Dermis microvascular lymphatic vessel endothelial cell (primary cell): Measurements from ENCODE around the gene HTR7. TPM values are rescaled to one million over a fixed set of nuclear protein-coding genes. Genes with fewer than 3 reads are reported as not detected.
"Not testable (repeated sequence)": the region's sequence is repeated elsewhere in the genome, so short reads cannot be mapped to it uniquely, and the experiment has no call there.

Experiments used
- DNase-seq, 2 donors: peaks; one replicate each; pipeline versions ENCODE4 v3.0.0 to v3.0.0-alpha.2; 2010; ENCODE audit warnings: low read depth in 2 of 2
- total RNA-seq: library from RNA; depleted of rRNA; stranded (reverse); fragments of >200 nt; gene quantifications from 2 replicates; pipeline ENCODE4 v1.2.1, GENCODE V29; 2014

The HTR7 gene
- total RNA-seq, 1 donor from 2014 or later, result under 0.01 TPM

GRCh38 chr10:90858461-90858968, 676 bp upstream of the HTR7 start:
- DNase-seq, result no peak

- DNase-seq, result no peak
Measured at GRCh38 chr10:90856964-90857634, 740 bp downstream of the HTR7 start.

DNA sequence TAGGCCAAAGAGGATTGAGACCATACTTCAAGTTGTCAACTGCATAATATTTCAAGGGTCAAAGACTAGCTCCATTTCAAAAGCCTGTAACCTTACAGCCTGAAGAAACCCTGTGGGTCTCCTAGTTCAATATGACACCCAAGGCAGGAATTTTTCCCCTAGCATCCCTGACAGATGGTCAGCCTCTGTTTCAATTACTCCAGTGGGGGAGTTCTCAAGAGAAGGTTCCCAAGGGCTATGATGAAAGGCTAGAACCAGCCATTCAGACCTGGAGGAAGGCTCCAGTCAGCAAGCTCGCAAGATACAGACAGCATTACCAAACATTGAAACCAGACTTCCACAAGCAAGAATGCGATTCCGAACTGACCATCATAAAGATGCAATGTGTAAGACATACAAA, 1.6 kb downstream of the HTR7 start:
- no peak for DNase-seq

GRCh38 chr10:90855126-90855525, 2.7 kb downstream of the HTR7 start:
- DNase-seq, result no peak

GRCh38 chr10:90849956-90850749, 7.7 kb downstream of the HTR7 start:
- DNase-seq, result no peak

DNA sequence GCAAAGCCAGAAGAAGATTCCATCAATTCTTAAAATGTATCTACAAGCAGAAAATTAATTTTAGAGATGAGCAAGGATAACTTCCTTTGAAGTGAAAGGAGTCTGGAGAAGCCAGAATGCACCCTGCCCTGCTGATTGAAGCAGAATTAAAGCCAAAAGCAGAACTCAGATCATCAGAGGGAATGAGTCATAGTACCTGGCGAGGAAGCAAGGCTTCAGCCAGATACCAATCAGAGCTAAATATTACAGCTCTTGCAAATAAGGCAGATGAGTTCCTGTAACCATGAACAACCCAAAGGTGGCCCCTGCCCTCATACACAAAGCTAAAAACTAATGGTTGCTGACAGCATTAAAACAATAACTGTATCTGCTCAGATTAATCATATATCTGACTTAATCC, 10.4 kb downstream of the HTR7 start:
- DNase-seq, result no peak

DNA sequence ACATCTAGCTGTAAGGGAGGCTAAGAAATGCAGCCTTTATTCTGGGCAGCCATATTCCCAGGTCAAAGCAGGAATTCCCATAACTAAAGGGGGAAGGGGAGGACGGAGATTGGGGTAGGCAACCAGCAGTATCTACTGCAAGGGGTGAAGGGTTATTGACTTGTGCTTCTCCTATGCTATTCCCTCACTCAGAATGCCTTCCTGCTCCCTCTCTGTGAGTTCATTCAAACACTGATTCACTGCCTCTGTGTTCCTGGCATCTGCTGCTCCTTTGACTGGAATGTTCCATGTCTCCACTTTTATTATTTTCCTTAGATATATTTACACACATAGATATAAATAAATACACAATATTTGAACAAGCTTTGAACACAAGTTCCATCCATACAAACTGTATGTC, 11.1 kb downstream of the HTR7 start:
- DNase-seq, result no peak

GRCh38 chr10:90845726-90846125, 12.1 kb downstream of the HTR7 start:
- DNase-seq, result no peak

GRCh38 chr10:90842725-90843124, 15.1 kb downstream of the HTR7 start:
- no peak for DNase-seq

GRCh38 chr10:90837486-90837885, 20.4 kb downstream of the HTR7 start:
- DNase-seq, result no peak

- no peak for DNase-seq
Measured at GRCh38 chr10:90834326-90834725, 23.5 kb downstream of the HTR7 start.

GRCh38 chr10:90832111-90832510, 25.7 kb downstream of the HTR7 start:
- no peak for DNase-seq

DNA sequence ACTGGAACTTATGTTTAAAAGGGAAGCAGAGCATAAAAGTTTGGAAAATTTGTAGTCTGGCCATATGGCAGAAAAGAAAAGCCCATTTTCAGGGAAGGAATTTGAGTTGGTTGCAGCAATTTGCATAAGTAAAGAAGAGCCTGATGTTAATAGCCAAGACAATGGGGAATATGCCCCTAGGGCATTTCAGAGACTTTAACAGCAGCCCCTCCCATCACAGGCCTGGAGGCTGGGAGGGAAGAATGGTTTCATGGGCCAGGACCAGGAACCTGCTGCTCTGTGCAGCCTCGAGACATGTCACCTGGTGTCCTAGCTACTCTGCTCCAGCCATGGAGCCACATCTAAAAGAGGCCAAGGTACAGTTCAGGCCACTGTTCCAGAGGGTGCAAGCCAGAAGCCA, 35.3 kb downstream of the HTR7 start:
- no peak for DNase-seq

- DNase-seq, result not testable (repeated sequence)
Measured at GRCh38 chr10:90821864-90822263, 36.0 kb downstream of the HTR7 start.

DNA sequence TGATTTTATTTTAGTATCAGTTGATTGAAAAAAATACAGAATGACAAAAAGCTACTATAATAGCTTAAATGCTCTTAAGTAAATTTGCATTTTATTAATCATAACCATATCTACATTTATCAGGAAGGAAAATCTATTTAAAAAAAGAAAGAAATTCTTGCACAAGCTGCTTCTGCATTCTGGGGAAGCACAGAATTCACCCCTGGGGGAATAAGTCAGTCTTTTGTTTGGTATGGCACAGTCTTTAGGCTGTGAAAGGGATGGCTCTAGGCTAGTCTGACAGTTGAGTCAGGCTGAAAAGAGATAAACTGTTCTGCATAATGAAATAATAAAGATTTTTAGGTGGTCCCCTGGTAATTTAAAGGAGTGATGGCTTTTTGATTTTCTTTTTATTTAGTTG, 37.9 kb downstream of the HTR7 start:
- DNase-seq, result no peak

- DNase-seq, result no peak
Measured at GRCh38 chr10:90818736-90819135, 39.1 kb downstream of the HTR7 start.

DNA sequence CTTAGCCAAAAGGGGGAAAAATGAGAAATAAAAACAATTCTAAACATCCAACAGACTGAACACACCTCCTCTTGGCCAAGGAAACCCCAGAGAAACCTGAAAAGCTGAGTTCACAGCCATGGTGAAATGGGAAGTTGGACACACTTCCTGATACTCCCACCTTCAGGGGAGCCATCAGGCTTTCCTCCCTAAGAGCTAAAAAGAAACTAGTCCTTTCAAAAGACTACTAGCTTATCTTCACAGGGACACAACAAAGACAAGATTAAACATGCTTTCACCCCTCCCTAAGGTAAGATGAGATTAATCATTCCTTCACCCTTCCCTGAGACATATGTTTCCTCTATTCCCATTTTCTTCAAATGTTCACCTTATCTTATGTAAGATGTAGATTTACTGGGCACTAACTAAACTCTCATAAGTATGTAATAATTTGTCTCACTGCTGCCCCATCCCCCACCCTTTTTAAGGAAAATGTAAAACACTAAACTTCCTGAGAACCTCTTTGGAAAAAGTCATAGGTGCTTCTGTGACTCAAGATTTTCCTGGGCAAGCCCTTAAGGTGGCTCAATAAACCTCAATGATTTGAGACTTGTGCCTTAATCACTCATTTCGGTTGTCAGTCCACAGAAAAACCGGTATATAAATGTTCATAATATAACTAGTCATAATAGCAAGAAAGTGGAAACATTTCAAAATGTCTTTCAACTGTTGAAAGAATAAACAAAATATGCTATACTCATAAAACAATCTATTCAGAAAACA, 40.5 kb downstream of the HTR7 start:
- DNase-seq, result no peak

DNA sequence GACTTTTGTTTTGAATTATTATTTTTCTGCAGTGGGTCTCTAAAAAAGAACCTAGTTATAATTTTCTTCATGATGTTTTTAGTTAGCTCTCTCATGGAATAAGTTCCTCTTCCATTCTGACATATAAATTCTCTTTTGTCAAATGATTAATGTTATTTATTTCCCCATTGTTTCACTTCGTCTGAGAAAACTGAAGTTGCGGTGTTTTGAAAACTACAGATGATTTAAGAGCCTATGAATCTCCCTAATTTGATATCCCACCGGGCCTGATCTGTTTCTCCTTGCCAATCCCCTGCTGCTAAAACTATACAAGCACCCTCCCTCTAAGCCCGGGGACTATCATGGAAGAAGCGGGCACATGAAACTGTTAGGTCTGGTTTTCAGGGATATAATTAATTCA, 41.4 kb downstream of the HTR7 start:
- no peak for DNase-seq

DNA sequence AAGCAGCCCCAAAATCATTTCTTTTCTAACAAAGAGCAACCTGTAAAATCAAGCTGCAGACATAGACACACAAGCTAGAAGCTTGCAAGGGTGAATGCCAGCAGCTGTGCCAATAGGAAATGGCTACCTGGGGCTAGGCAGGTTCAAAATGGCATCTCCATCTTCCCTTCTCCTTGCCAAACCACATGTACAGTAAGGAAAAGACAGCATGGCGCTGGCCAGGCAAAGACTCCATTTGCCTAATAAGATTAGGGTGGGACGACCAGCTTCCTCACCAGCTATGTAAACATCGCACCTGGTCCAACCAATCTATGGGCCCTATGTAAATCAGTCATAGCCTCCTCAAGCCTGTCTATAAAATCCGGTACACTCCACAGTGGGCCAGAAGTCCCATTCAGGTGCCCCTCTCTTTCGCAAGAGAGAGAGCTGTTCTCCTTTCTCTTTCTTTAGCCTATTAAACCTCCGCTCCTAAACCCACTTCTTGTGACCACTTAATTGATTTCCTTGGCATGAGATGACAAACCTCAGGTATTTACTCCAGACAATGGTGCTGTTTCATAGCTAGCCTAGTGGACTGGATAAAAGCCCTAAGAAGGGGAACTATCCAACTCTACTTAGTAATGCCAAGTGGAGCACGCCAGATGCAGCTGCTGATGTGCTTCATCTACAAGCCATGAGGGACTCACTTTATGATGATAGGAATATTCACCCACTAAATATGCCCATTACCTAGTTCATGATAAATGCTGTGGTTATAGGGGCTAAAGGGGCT, 44.1 kb downstream of the HTR7 start:
- DNase-seq, result no peak

DNA sequence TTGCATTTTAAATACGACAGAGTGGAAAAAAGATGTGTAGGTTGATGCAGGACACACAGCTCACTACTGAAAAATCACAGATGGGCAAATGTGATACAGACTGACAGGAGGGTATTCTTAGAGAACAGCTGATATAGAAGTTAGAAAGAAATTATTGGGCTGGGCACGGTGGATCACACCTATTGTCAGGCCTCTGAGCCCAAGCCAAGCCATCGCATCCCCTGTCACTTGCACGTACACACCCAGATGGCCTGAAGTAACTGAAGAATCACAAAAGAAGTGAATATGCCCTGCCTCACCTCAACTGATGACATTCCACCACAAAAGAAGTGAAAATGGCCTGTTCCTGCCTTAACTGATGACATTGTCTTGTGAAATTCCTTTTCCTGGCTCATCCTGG, 50.7 kb downstream of the HTR7 start:
- not testable (repeated sequence) for DNase-seq

DNA sequence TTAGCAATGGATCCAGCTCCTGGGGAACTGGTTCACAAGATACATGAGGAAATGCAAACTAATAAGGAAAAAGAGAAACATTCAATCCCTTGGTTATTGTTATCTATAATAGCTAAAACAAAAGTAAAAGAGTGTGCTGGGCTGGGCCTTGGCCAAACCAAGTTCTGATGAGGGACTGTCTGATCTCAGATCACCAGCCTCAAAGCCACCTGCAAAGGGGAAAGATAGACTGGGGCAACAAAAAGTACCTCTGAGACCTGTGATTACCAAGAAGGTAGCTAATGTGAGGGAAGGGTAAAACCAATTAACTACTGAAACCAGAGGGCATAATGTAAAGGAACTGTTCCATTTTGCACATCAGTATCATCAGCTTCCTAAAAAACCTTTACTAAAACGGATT, 51.2 kb downstream of the HTR7 start:
- no peak for DNase-seq

- no peak for DNase-seq
Measured at GRCh38 chr10:90805206-90805605, 52.6 kb downstream of the HTR7 start.
